ENCODE data around the gene PRKCSH. TPM values are rescaled to one million over a fixed set of nuclear protein-coding genes. Genes with fewer than 3 reads are reported as not detected.
A peak's percentile ranks its signal among the peaks of the same experiment; 100 is the strongest.

Gene PRKCSH
- total and polyA plus RNA-seq, 2 donors from 2014 or later = 182 to 278 TPM

GRCh38 chr19:11410682-11411081 lies 24.8 kb upstream of the PRKCSH start:
- Histone ChIP-seq H3K4me3 (ENCODE audit: low read length in 3 of 3) (no peak overlapping the region), H3K27ac (ENCODE audit: low read depth in 2 of 2, low read length in 2 of 2) (no peak overlapping the region), H3K36me3 (ENCODE audit: control insufficient read depth in 2 of 3, insufficient read depth in 3 of 3, low read length in 3 of 3) (peaks cover 0 to 4% (median 3%) of the 10 kb centered on the region in 3 donors), H3K9me3 (ENCODE audit: control insufficient read depth in 2 of 3, insufficient read depth in 1 of 3, low read length in 3 of 3) (no peaks in the 10 kb centered on the region), H3K4me1 (ENCODE audit: control insufficient read depth in 2 of 3, insufficient read depth in 2 of 3, low read depth in 1 of 3, low read length in 3 of 3) (no peaks in the 10 kb centered on the region), H3K9ac (ENCODE audit: low read length in 3 of 3) (no peak overlapping the region), H3K27me3 (ENCODE audit: control insufficient read depth, insufficient read depth, low read length) (no peaks in the 10 kb centered on the region)
- no peak for FAIRE-seq
- intact Hi-C loops (cut with DNase I) = no loop called here
- TF ChIP-seq CTCF (IDR thresholded peaks at IDR 0.05; ENCODE audit: borderline replicate concordance, extremely low read depth, insufficient read depth) = no peak
- peak in 2 of 5 donors; percentile 22 to 40 for DNase-seq

GRCh38 chr19:11414544-11414943 lies 20.9 kb upstream of the PRKCSH start:
- Histone ChIP-seq H3K4me3 (ENCODE audit: low read length in 3 of 3) (no peak overlapping the region), H3K4me1 (ENCODE audit: control insufficient read depth in 2 of 3, insufficient read depth in 2 of 3, low read depth in 1 of 3, low read length in 3 of 3) (peaks cover 0 to 5% (median 0%) of the 10 kb centered on the region in 3 donors), H3K36me3 (ENCODE audit: control insufficient read depth in 2 of 3, insufficient read depth in 3 of 3, low read length in 3 of 3) (peaks cover 0 to under 1% (median 0%) of the 10 kb centered on the region in 3 donors), H3K9ac (ENCODE audit: low read length in 3 of 3) (no peak overlapping the region), H3K27ac (ENCODE audit: low read depth in 2 of 2, low read length in 2 of 2) (no peak overlapping the region), H3K27me3 (ENCODE audit: control insufficient read depth, insufficient read depth, low read length) (no peaks in the 10 kb centered on the region), H3K9me3 (ENCODE audit: control insufficient read depth in 2 of 3, insufficient read depth in 1 of 3, low read length in 3 of 3) (no peaks in the 10 kb centered on the region)
- TF ChIP-seq CTCF (IDR thresholded peaks at IDR 0.05; ENCODE audit: borderline replicate concordance, extremely low read depth, insufficient read depth) = no peak
- no peak for FAIRE-seq
- no peak for DNase-seq
- intact Hi-C loops (cut with DNase I) = no loop called here

GRCh38 chr19:11416346-11417052 lies 18.9 kb upstream of the PRKCSH start:
- peaks cover 3% of the 10 kb centered on the region for H3K27me3 ChIP-seq (ENCODE audit: control insufficient read depth, insufficient read depth, low read length)
- H3K4me1 ChIP-seq (ENCODE audit: control insufficient read depth in 2 of 3, insufficient read depth in 2 of 3, low read depth in 1 of 3, low read length in 3 of 3) = peaks cover 0 to 15% (median 6%) of the 10 kb centered on the region in 3 donors
- intact Hi-C loops (cut with DNase I) = no loop called here
- DNase-seq = no peak
- no peak overlapping the region for H3K9ac ChIP-seq (ENCODE audit: low read length in 3 of 3)
- TF ChIP-seq CTCF (IDR thresholded peaks at IDR 0.05; ENCODE audit: borderline replicate concordance, extremely low read depth, insufficient read depth) = no peak
- H3K36me3 ChIP-seq (ENCODE audit: control insufficient read depth in 2 of 3, insufficient read depth in 3 of 3, low read length in 3 of 3) = no peaks in the 10 kb centered on the region
- no peak overlapping the region for H3K4me3 ChIP-seq (ENCODE audit: low read length in 3 of 3)
- no peak overlapping the region for H3K27ac ChIP-seq (ENCODE audit: low read depth in 2 of 2, low read length in 2 of 2)
- H3K9me3 ChIP-seq (ENCODE audit: control insufficient read depth in 2 of 3, insufficient read depth in 1 of 3, low read length in 3 of 3) = no peaks in the 10 kb centered on the region
- no peak for FAIRE-seq

Data from kidney (tissue), 14 donors.